ENCODE results near the gene DAO. TPM values are rescaled to one million over a fixed set of nuclear protein-coding genes. Genes with fewer than 3 reads are reported as not detected.

The DAO gene
- total RNA-seq, 1 donor from 2014 or later: not detected

- intact Hi-C loops (cut with DNase I): no loop called here
- DNase-seq (ENCODE audit: low spot score): no peak
- peak; percentile 79 for ATAC-seq
These were observed 28.0 kb downstream of the DAO start for GRCh38 chr12:108907839-108908351.

GRCh38 chr12:108910336-108910735 is 30.4 kb downstream of the DAO start:
- no peak for ATAC-seq
- intact Hi-C loops (cut with DNase I): no loop called here

GRCh38 chr12:108911915-108912314 is 32.0 kb downstream of the DAO start:
- no peak for ATAC-seq
- intact Hi-C loops (cut with DNase I): no loop called here
- DNase-seq (ENCODE audit: low spot score): no peak

More at GRCh38 chr12:108910336-108910735, 30.4 kb downstream of the DAO start:
- no peak for DNase-seq (ENCODE audit: low spot score)

GRCh38 chr12:108912361-108912760 is 32.5 kb downstream of the DAO start:
- ATAC-seq: no peak
- intact Hi-C loops (cut with DNase I): no loop called here
- no peak for DNase-seq (ENCODE audit: low spot score)

- intact Hi-C loops (cut with DNase I): no loop called here
- DNase-seq (ENCODE audit: low spot score): no peak
- peak; percentile 86 for ATAC-seq
These were observed 34.2 kb downstream of the DAO start for GRCh38 chr12:108914121-108914531.

- intact Hi-C loops (cut with DNase I): no loop called here
- DNase-seq (ENCODE audit: low spot score) (no peak), ATAC-seq (no peak)
These were observed 35.8 kb downstream of the DAO start for GRCh38 chr12:108915632-108916133.

GRCh38 chr12:108916336-108916735 is 36.4 kb downstream of the DAO start:
- intact Hi-C loops (cut with DNase I): no loop called here
- DNase-seq (ENCODE audit: low spot score): no peak

GRCh38 chr12:108918206-108918605 is 38.3 kb downstream of the DAO start:
- ATAC-seq (no peak), DNase-seq (ENCODE audit: low spot score) (no peak)
- intact Hi-C loops (cut with DNase I): no loop called here

More at GRCh38 chr12:108916336-108916735, 36.4 kb downstream of the DAO start:
- no peak for ATAC-seq

GRCh38 chr12:108918960-108919642 is 39.2 kb downstream of the DAO start:
- DNase-seq (ENCODE audit: low spot score): no peak

GRCh38 chr12:108921946-108922345 is 42.1 kb downstream of the DAO start:
- intact Hi-C loops (cut with DNase I): no loop called here
- no peak for ATAC-seq
- DNase-seq (ENCODE audit: low spot score): no peak

More at GRCh38 chr12:108918960-108919642, 39.2 kb downstream of the DAO start:
- no peak for ATAC-seq
- intact Hi-C loops (cut with DNase I): no loop called here

- intact Hi-C loops (cut with DNase I): no loop called here
- ATAC-seq (no peak), DNase-seq (ENCODE audit: low spot score) (no peak)
These were observed 43.0 kb downstream of the DAO start for GRCh38 chr12:108922918-108923317.

GRCh38 chr12:108928695-108929094 is 48.8 kb downstream of the DAO start:
- ATAC-seq (no peak), DNase-seq (ENCODE audit: low spot score) (no peak)
- intact Hi-C loops (cut with DNase I): no loop called here

GRCh38 chr12:108930155-108930554 is 50.3 kb downstream of the DAO start:
- intact Hi-C loops (cut with DNase I): no loop called here
- no peak for DNase-seq (ENCODE audit: low spot score)

GRCh38 chr12:108930756-108931155 is 50.9 kb downstream of the DAO start:
- ATAC-seq (no peak), DNase-seq (ENCODE audit: low spot score) (no peak)
- intact Hi-C loops (cut with DNase I): no loop called here

More at GRCh38 chr12:108930155-108930554, 50.3 kb downstream of the DAO start:
- ATAC-seq: no peak

- ATAC-seq: no peak
- DNase-seq (ENCODE audit: low spot score): no peak
- intact Hi-C loops (cut with DNase I): no loop called here
These were observed 54.1 kb downstream of the DAO start for GRCh38 chr12:108933949-108934348.

- DNase-seq (ENCODE audit: low spot score) (no peak), ATAC-seq (no peak)
- intact Hi-C loops (cut with DNase I): no loop called here
These were observed 55.4 kb downstream of the DAO start for GRCh38 chr12:108935159-108935763.

- intact Hi-C loops (cut with DNase I): no loop called here
- DNase-seq (ENCODE audit: low spot score): no peak
- no peak for ATAC-seq
These were observed 58.5 kb downstream of the DAO start for GRCh38 chr12:108938247-108938924.

GRCh38 chr12:108939594-108939993 is 59.7 kb downstream of the DAO start:
- no peak for DNase-seq (ENCODE audit: low spot score)
- no peak for ATAC-seq
- intact Hi-C loops (cut with DNase I): no loop called here

GRCh38 chr12:108940138-108940537 is 60.2 kb downstream of the DAO start:
- no peak for ATAC-seq
- intact Hi-C loops (cut with DNase I): no loop called here
- no peak for DNase-seq (ENCODE audit: low spot score)

- intact Hi-C loops (cut with DNase I): no loop called here
- ATAC-seq (no peak), DNase-seq (ENCODE audit: low spot score) (no peak)
These were observed 67.2 kb downstream of the DAO start for GRCh38 chr12:108947097-108947496.

All from sciatic nerve (tissue), 2 donors.